HepG2 (cell line): Measurements from ENCODE around the gene TEX28.
"Not testable (repeated sequence)": the region's sequence is repeated elsewhere in the genome, so short reads cannot be mapped to it uniquely, and the experiment has no call there.

Experiments
- FIP1L1 ChIP-seq: fragments of 200-400 bp; formaldehyde crosslinking; IDR thresholded peaks from 2 replicates; pipeline ENCODE4 v1.6.1; 2018; ENCODE audit warnings: low read depth, mild to moderate bottlenecking, low read length, moderate library complexity, borderline replicate concordance; ENCODE audit not compliant: insufficient read depth
- FOXA3 ChIP-seq: IDR thresholded peaks from 2 replicates; pipeline ENCODE4 v1.6.1; 2016; ENCODE audit warnings: missing genetic modification reagents, missing compliant biosample characterization
- MAZ ChIP-seq, 2 experiments: sonication (generic) in 1 of 2; formaldehyde crosslinking in 1 of 2; IDR thresholded peaks; 2 replicates each; pipeline versions ENCODE4 v1.5.0 to v1.6.1; 2012 to 2020; ENCODE audit warnings: low read depth in 2 of 2, mild to moderate bottlenecking in 2 of 2, borderline replicate concordance in 1 of 2, improper control_type of control experiment in 1 of 2, low read length in 1 of 2, missing genetic modification reagents in 1 of 2, moderate library complexity in 1 of 2
- RAD21 ChIP-seq: fragments of 450-650 bp; formaldehyde crosslinking; IDR thresholded peaks from 2 replicates; pipeline ENCODE4 v1.5.0; 2020; ENCODE audit warnings: mild to moderate bottlenecking
- ZBTB26 ChIP-seq: IDR thresholded peaks from 2 replicates; pipeline ENCODE4 v1.6.1; 2016; ENCODE audit warnings: missing compliant biosample characterization, missing genetic modification reagents, borderline replicate concordance
- ZBTB34 ChIP-seq: sonication (generic); formaldehyde crosslinking; IDR thresholded peaks from 2 replicates; pipeline ENCODE4 v1.8.0; 2022; ENCODE audit warnings: mild to moderate bottlenecking, missing genetic modification reagents
- ZNF616 ChIP-seq: sonication (generic); formaldehyde crosslinking; IDR thresholded peaks from 2 replicates; pipeline ENCODE4 v1.5.0; 2020; ENCODE audit warnings: low read depth, mild to moderate bottlenecking, missing genetic modification reagents

- not testable (repeated sequence) for TF ChIP-seq RAD21; ZBTB34 (CRISPR knock-in tag); FIP1L1; FOXA3 (CRISPR knock-in tag); ZNF616 (CRISPR knock-in tag); MAZ (IDR thresholded peaks at IDR 0.05; ENCODE audit: borderline replicate concordance, low read depth, low read length); MAZ (CRISPR knock-in tag; IDR thresholded peaks at IDR 0.05; ENCODE audit: low read depth); ZBTB26
Measured at GRCh38 chrX:154231443-154231842, 63.5 kb downstream of the TEX28 start.
